Thyroid gland (tissue), 4 donors: ENCODE data around the gene PLPPR1.

Experiments
- CTCF ChIP-seq, 6 experiments: fragments of 200-600 bp in 3 of 6; fragments of 450-650 bp in 3 of 6; sonication (generic) in 3 of 6; IDR thresholded peaks; one replicate each; pipeline ENCODE4 v1.5.1; 2016 to 2019; ENCODE audit warnings: antibody characterized with exemption in 6 of 6, mild to moderate bottlenecking in 2 of 6, inconsistent platforms in 1 of 6, moderate library complexity in 1 of 6
- POLR2A ChIP-seq, 2 donors: fragments of 450-650 bp; IDR thresholded peaks; one replicate each; pipeline ENCODE4 v1.6.1; 2017; ENCODE audit warnings: antibody characterized with exemption in 2 of 2, mild to moderate bottlenecking in 2 of 2, moderate library complexity in 1 of 2

- TF ChIP-seq CTCF (IDR thresholded peaks at IDR 0.05) (no peak), POLR2A (IDR thresholded peaks at IDR 0.05) (no peak)
Observed at GRCh38 chr9:101184813-101185278, 156.3 kb downstream of the PLPPR1 start.
